GM12891 (cell line): Measurements from ENCODE around the gene SEC14L3.

Source experiments
- POLR2A ChIP-seq: IDR thresholded peaks from 2 replicates; pipeline ENCODE4 v1.6.1; 2011; ENCODE audit warnings: low read depth, low read length, control low read depth
- TAF1 ChIP-seq: IDR thresholded peaks from 2 replicates; pipeline ENCODE4 v1.6.1; 2011; ENCODE audit warnings: low read depth, low read length, control low read depth

DNA sequence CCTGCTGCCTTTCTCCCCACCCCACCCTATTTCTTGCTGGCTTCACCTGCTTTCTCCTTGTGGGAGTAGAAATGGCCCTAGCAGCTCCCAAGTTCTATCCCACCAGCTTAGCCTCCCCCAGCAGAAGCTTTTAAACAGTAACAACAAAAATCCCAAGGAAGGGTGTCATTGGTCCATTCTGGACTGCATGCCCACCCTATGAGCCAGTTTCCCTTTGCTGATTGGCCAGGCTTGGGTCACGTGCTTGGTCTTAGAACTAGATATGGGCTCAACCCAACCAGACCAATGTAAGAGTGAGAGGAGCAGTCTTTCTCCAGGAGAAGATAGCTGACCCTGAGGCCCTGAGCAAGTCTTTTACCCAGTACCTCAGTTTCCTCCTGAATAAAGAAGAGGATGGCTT, 43.9 kb downstream of the SEC14L3 start:
- TF ChIP-seq TAF1 (no peak), POLR2A (no peak)
